Hematopoietic multipotent progenitor cell treated with erythropoietin and hydrocortisone succinate and interleukin-3 and kit ligand, for 8 days (in vitro differentiated cells): ENCODE data around the gene PERCC1.
"Not testable (repeated sequence)": the region's sequence is repeated elsewhere in the genome, so short reads cannot be mapped to it uniquely, and the experiment has no call there.

ENCODE experiments used
- DNase-seq: peaks from one replicate; pipeline ENCODE4 v3.0.0-alpha.2; 2015

Gene PERCC1

GRCh38 chr16:1435921-1436697, 5.2 kb downstream of the PERCC1 start:
- DNase-seq, result no peak

DNA sequence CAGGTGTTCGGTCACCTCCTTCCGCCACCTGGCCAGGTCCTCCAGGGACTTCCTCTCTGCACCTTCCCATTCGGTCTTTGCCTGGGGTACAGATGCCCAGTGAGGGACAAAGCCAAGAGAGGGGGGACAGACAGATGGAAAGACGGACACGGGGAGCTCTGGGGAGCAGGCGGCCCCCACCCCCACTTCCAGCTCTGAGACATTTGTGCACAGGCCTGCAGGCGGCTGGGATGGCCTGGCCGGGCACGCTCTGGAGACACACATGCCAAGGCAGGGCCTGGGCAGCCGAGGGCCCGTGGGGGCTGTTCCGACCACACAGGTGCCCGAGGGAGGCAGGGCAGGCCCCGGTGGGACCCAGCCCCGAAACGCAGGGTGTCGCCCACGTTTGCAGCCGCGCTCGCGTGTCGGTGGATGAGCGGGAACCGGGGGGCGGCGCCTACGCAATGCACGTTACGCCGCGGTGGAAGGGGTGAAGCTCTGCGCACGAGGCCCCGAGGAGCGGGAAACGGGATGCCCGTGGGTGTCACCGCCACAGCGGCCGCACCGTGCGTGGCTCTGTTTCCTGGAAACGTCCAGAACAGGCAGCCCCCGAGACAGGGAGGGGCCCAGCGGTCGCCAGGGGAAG, 6.0 kb downstream of the PERCC1 start:
- no peak for DNase-seq

GRCh38 chr16:1437606-1438005, 6.7 kb downstream of the PERCC1 start:
- no peak for DNase-seq

DNA sequence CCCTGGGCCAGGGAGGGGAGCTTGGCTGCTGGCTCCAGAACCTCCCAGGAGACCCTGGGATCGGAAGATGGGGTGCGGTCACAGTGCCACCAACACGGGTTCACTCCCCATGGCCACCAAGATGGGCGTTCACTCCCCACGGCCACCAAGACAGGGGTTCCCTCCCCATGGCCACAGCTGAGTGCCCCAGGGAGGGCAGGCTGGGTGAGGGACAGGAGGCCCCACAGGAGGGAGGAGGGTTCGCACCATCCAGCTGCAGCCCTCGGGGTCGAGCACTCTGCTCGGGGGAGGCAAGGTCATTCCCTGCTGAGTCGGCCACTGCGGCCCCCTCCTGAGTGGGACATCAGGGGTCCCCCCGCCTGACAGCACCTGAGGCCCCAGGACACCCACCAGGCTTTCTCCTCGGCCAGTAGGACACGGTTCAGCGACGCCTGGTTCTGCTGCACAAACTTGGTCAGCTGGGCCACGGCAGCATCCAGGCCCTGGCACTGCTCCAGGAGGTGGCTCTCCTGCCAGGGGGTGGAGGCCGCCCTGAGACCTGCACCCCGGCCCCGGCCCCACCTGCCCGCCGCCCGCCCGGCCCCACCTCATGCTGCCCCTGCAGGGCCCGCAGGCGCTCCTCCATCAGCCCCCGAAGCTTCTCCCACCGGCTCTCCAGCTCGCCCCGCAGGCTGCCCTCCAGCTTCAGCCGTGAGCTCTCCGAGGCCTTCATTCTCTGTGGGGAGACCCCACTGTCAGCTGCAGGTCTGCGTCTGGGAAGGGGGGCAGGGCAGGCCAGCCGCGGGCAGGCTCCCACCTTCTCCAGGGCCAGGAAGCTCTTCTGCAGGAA, 7.6 kb downstream of the PERCC1 start:
- no peak for DNase-seq

- no peak for DNase-seq
Measured at GRCh38 chr16:1439058-1439698, 8.3 kb downstream of the PERCC1 start.

DNA sequence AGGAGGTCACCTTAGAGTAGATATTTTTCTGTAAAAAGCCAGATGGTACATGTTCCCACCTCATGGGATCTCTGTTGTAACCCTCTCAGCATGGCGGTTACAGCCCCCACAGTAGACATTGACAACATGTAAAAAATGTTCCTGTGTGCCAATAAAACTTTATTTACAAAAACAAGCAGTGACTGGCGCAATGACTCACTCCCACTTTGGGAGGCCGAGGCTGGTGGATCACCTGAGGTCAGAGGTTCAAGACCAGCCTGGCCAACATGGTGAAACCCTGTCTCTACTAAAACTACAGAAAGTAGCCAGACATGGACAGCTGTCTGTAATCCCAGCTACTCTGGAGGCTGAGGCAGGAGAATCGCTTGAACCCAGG, 8.8 kb downstream of the PERCC1 start:
- not testable (repeated sequence) for DNase-seq

GRCh38 chr16:1441391-1441829, 10.5 kb downstream of the PERCC1 start:
- DNase-seq, result no peak

- DNase-seq, result no peak
Measured at GRCh38 chr16:1442697-1443096, 11.8 kb downstream of the PERCC1 start.

GRCh38 chr16:1443403-1443973, 12.6 kb downstream of the PERCC1 start:
- DNase-seq, result no peak

- no peak for DNase-seq
Measured at GRCh38 chr16:1443980-1444729, 13.3 kb downstream of the PERCC1 start, which contains the start of gene CCDC154. Gene CCDC154, minus strand, starts transcription at chr16:1444556. Its CDS starts 234 bp downstream, at chr16:1444322.

DNA sequence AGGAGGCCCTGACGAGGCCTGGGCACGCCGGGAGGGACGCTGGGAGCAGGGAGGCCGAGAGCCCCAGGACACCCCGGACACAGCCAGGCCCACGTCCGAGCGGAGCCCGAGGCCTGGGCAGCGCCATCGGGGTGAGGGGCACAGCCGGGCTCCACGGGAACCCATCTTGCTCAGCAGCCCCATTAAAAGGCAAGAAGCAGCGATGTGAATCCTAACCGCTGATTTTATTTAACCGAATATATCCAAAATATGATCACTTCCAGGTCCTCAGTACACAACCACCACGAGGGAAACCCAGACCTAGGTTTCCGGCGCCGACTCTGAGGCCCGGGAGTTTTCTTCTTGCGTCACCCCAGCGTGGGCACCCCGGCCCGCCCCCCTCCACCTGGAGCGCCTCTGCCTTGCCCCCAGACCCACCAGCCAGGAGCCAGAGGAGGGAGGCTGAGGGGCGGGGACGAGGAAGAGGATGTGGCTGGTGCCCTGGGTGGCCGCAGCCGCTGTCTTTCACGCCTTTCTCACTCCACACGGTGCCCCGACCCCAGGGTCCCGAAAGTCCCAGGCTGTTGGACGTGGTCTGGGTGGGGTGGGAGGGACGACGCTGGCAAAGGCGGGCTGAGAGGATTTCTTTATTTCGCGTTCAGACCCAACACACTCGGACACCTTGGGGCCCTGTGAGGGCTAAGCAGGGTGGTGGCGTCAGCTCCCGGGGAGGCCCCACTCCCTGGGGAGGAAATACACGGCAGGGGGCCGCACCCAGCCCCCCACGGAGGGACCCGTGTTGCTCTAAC, 14.0 kb downstream of the PERCC1 start:
- no peak for DNase-seq

GRCh38 chr16:1445518-1446203, 14.8 kb downstream of the PERCC1 start:
- no peak for DNase-seq

DNA sequence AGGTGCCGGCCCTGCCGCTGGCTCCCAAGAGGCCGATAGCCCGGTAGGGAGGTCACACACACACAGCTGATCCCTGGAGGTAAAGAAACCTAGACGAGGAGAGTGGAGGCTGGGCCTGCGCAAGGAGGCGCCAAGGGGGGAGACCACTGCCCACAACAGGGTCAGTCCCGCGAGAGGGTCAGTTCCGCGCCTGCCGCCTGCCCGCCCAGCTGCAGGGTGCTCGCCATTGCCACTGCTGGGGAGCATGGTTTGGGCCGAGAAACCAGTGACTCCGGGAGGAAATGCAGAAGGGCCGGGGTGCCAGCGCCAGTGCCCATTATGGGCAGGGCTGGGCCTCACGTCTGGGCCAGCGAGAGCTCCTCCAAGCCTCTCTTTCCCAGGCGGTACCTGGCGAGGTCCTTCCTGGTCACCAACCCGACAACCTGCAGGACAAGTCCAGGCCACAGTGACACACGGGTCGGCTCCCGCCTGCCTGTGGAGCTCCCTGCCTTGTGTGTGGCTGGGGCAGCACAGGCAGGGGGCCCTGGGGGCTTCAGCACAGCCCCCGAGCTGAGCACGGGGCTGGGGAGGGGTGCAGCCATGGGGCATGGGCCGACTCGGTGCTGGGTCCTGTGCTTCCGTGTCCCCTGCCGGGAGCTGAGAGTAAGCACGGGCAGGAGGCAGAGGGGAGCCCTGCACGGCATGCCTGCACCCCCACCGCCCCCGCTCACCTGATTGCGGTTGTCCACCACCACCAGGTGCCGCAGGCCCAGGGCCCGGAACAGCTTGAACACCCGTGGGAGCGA, 15.6 kb downstream of the PERCC1 start:
- no peak for DNase-seq

- no peak for DNase-seq
Measured at GRCh38 chr16:1447965-1448364, 17.1 kb downstream of the PERCC1 start.

GRCh38 chr16:1448536-1449116, 17.7 kb downstream of the PERCC1 start:
- DNase-seq, result no peak

DNA sequence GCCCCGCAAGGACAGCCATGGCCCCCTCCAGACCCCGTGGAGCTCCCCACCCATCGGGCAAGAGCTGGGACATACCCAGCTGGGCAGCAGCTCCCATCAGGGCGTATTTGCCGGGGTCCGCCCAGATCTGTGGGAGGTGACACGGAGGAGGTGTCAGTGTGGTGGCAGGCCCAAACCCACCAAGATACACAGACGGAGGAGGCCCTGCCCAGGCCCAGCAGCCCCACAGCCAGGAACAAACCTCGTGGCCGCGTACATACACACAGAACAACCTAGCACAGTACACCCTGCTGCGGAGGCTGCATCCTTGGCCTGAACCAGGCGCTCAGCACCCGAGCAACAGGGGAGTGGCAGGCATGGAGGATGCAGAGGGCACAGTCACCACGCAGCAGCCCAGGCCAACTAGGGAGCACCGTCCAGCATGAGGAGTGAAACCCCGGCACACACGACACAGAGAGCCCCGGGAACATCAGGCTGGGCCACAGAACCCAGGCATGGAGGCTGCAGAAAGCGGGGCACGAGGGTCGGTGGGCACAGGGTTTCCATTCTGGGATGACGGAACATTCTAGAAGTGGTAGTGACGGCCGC, 18.4 kb downstream of the PERCC1 start:
- DNase-seq, result no peak

DNA sequence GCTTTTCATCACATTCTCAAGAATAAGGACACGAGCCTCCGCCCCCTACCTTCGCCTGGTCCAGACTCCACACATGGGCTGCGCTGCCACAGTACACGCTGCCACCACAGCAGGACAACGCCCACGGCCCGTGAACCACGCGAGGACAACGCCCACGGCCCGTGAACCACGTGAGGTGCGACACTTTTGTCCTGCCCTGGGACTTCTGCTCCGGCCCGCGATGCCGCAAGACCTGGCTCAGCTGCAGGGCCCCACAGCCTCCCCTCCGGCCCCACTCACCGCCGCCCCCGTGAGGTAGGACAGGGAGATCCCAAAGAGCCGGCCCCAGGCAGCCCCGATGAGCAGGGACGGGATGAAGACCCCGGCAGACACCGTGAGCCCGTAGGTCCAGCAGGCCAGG, 19.3 kb downstream of the PERCC1 start:
- DNase-seq, result no peak

DNA sequence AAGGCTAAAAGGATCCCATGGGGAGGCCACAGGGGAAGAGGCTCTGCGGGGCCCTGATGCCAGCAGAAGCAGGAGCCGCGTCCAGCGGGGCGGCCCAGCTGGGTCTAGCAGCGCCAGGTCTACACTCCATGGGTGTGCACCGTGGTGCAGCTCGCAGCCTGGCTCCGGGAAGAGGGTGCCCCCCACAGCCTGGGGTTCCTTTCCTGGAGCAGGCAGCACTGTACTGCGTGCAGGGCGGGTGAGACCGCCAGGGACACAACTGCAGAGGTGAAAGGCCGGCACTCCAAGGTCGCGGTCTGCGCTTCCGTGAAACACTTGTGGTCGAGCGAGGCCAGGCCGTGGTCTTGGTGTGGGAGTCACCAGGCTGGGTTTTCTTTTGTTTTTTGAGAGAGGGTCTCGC, 20.0 kb downstream of the PERCC1 start:
- no peak for DNase-seq
